NCI-H446 treated with DMSO at 0.1 percent for 48 hours (cell line): ENCODE data around the gene MAGEA10.
A peak's percentile ranks its signal among the peaks of the same experiment; 100 is the strongest.
"Not testable (repeated sequence)": the region's sequence is repeated elsewhere in the genome, so short reads cannot be mapped to it uniquely, and the experiment has no call there.

Experiments
- DNase-seq: peaks from one replicate; lab custom pipeline; 2025; lab: John Stamatoyannopoulos, UW

The MAGEA10 gene

DNA sequence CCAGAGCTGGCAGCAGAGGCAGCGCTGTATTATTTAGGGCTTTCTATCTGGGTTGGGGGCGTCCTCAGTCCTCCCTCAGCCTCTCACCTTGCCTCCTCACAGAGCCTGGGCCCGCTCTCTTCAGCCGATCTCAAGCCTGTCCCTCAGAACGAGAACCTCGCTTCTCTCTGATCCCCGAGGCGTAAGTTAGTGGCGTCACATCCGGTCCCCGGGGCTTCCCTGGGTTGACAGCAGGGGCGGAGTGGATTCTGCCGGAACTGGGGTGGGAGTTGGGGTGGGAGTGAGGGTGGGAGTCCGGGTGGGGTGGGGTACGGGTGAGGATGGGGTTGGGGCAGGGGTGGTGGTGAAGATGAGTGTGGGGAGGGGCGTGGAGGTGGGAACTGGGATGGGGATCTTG is at the start of gene MAGEA10:
TSS of gene MAGEA10 (minus strand) at position 190 of the 397 bp plus-strand sequence. CDS start 2,957 bp downstream, outside the sequence.
- peak; percentile 50 for DNase-seq

DNA sequence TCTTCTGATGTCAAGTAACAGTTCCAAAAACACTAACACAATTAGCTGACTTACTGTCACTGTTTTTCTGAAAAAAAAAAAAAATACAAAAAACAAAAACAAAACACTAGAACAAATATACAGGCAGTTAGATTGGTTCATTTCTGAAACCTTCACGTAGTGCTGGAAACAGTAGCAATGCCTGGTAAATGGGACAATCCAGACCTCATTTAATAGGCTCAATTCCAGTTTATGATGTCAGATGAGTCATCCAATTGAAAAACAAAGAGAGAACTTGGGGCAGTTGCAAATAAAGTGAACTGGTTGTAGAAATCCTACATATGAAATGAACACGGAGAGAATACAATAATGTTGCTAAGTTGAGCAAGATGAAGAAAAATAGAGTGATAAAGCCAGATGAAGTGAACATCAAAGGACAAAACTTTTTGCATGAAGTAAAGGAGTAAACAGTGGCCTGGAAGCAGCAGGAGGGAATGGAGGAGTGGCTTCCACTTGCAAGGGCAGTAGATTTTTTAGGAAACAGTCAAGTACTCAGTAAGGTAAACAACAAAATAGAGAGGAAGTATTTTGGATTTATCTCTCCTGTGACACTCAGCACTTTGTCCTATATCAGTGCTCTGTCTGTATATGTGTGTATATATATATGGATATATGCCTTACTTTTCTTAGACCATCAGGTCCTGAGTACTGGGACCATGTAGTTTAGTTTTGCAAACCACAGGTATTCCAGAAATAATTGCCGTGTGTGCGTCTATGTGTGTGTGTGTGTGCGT is 39.3 kb upstream of the MAGEA10 start:
- DNase-seq, result no peak

DNA sequence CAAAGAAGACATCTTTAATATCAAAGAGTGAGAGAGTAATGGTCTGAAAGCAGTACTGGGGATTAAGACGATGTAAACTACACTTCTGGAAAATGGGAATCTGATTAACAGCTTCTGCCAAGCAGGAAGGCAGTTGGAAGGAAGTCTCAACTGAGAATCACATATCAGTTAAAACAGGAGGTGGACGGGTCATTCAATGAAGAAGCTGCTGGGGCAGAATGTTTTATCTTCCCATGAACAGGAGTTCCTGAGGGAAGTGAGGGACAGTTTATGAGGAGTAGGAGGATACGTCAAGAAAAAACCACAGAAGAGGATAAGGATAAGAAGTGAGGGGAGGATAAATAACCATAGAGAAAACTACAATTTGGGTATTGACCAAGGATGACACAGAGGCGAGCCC is 38.7 kb upstream of the MAGEA10 start:
- no peak for DNase-seq

DNA sequence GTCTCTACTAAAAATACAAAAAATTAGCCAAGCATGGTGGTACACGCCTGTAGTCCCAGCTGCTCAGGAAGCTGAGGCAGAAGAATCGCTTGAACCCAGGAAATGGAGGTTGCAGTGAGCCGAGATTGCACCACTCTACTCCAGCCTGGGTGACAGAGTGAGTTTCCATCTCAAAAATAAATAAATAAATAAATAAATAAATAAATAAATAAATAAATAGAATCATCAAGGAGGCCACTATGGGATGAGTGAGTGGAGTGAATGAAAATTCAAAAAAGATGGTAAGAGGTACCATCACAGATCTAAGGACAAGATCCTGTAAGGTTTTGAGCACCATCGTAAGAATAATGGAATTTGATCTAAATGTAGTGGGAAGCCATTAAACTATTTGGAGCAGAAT is 37.5 kb upstream of the MAGEA10 start:
- DNase-seq, result not testable (repeated sequence)

DNA sequence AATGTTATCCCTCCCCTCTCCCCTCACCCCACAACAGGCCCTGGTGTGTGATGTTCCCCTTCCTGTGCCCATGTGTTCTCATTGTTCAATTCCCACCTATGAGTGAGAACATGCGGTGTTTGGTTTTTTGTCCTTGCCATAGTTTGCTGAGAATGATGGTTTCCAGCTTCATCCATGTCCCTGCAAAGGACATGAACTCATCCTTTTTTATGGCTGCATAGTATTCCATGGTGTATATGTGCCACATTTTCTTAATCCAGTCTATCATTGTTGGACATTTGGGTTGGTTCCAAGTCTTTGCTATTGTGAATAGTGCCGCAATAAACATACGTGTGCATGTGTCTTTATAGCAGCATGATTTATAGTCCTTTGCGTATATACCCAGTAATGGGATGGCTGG is 35.5 kb upstream of the MAGEA10 start:
- not testable (repeated sequence) for DNase-seq

DNA sequence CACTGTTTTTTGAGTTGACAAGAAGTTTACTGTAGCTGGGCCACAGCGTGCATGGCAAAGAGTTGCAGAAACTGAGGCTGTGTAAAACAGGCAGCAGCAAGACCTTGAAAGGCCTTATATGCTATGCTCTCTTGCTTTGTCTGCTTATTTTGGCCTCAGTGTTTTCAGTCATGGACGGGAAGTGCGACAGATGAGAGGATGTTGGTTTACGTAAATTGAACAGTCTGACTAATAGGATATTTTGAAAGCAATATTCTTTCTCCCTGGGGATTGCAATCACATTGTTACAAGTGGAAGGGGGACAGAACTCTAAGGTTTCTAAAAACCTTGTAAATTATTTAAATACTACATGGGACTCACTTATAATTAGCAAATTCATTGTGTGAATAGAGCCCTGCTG is 32.2 kb upstream of the MAGEA10 start:
- no peak for DNase-seq

DNA sequence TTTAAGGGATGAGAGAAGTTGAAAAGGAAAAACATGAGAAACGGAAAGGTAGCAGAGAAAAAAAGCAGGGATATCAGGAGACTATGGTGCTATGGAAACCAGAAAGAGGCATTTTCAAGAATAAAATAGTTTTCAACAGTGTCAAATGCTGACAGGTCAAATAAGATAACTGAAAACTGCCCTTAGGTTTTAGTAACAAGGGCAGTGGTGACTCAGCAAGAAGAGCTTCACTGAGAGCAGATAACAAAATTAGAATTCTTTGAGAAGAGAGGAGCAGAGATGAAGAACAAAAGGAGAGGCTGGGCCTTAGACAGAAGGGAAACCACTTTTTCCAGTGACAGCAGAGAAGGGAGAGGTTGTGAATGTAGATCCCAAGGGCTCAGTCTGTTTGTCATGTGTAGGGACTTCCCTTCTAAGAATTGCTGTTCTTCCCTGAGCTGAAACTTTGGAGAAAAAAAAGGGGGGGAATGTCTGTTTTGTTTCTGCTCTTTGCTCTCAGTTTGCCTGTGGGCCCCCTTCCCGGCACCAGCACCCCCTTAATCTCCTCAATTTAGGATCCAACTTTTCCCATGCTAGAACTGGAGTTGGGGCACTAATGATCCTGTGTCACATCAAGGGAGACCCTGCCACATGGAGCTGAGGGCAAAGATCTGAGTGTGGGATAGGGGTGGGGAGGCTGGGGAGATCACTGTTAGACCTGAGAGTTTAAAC is 26.8 kb upstream of the MAGEA10 start:
- DNase-seq, result no peak

DNA sequence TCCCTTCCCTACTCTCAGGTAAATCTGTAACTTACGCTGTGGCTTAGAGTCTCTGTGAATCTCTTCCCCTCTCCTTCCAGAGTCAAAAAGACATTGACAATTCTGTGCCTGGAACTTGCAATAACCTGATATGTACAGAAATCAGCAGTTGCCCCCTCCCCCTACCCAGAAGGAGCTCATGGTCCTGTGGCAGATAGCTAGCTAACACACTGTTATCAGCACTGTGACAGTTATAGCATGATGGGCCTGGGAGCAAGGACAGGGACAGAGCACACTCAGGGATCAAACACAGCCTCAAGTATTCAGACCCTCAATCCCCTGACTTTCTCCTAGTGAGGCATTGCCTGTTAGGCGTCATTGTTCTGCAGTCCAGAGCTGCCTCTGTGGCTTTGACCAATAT is 18.7 kb upstream of the MAGEA10 start:
- no peak for DNase-seq

DNA sequence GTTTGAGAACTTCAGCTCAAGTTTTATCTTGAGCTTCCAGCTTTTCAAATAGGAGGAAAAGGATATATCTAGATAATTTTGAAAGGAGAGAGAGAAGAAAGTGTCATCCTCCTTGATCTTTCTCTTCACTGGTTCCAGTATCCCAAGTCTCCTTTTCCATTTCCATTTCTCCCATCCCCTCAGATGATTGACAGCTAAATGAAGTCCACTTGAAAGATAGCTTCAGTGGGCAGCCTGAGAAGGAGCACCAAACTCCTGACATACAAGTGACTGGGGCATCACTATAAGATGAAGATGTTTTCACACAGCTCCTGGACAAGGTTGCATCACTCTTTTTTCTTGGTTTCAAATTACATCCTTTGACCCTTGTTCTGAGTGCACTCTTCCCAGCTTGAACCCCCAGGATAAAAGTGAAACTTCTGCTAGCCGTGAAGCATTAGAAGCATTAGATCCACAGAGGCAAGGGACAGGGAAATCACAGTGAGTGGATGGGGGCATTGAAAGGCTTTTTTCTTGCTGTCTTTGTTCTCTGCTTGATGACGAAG is 17.5 kb upstream of the MAGEA10 start:
- no peak for DNase-seq

DNA sequence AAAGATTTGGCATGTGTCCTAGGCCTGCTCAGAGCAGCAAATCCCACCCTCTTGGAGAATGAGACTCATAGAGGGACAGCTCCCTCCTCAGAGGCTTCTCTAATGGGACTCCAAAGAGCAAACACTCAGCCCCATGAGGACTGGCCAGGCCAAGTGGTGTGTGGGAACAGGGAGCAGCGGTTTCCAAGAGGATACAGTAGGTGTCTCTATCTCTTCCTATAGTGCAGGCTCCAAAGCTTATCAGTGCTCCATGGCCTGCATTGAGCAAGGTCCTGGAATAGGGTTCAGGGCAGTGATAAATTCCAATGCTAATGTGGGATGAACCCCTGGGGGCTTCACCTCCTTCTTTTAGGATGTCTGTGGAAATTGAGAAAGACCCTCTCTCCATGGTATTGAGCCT is 15.7 kb upstream of the MAGEA10 start:
- no peak for DNase-seq

DNA sequence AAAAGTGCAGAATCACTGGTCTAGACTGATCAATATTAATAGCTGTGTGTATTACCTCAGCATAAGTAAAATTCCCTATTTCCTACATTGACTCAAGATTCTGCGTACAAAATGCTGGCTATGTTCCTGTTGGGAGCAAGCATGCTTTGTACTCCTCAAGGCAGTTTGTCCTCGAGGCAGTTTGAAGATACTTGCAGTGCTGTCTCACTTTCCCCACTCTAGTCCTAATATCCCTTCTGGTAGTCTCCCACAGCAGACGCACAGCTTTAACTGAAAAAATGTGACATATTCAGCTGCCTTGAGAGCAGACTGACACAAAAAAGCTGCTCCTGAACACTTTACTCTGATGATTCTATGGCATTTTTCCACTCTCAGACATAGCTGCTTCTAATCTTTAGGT is 12.9 kb upstream of the MAGEA10 start:
- no peak for DNase-seq

DNA sequence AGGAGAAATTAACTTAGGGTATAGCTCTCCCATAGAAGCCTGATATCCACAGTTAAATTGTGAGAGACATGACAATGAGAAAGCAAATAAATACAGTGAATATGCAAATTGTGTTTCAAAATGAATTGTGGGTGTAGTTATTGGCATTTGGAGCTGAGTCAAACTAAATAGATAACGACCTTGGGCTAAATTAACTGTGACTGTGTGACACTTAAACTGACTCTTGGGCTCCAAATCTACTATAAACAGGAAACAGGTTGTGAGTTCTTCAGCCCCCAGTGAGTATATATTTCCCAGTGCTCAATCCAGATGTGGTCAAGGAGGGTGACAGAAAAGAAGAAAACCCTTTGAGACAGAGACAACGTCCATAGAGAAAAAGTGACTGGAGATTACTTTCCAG is 11.3 kb upstream of the MAGEA10 start:
- no peak for DNase-seq

DNA sequence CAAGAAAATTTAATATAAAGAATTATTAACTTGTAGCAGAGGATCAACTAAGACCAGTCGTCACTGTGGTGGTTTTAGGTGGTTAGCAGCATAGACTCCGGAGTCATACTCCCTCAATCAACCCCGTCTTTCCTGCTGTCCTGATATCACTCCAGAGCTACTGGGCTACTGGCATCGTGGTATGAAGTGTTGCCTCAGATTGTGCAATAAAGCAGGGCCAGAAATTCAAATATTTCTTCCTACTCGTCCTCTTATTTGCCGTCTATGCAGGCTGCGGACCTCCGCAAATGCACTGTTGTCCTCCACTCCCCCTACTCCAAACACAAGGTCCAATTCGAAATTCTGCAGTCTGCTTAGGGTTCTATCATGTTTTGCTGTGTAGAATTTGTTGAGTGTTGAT is 1.2 kb upstream of the MAGEA10 start:
- no peak for DNase-seq

DNA sequence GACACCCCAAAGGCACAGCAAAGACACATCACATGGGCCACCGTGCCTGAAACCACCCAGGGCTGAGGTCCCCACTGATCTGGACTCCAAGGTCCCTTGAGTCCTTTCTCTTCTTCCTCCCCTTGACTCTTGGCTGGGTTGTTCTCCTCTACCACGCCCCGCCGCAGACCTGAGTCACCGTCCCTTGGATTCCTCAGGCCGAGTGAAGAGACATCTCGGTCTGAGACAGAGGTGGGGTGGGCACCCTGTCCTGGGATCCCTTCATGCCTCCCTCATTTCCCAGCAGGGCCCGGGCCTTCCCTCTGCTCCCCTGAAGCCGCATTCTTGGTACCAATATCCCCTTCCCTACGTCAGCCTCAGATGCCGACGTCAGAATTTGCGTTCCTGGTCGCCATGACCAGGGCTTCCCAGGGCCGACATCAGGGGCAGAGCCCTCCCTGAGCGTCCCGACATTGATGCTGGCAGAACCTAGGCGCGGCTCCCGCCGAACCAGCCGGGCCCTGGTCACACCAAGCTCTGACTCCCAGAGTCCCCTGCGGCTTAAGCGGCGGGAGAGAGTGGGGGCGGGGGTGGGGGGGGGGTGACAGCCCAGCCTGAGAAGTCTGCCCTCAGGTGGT is 498 bp downstream of the MAGEA10 start:
- no peak for DNase-seq

DNA sequence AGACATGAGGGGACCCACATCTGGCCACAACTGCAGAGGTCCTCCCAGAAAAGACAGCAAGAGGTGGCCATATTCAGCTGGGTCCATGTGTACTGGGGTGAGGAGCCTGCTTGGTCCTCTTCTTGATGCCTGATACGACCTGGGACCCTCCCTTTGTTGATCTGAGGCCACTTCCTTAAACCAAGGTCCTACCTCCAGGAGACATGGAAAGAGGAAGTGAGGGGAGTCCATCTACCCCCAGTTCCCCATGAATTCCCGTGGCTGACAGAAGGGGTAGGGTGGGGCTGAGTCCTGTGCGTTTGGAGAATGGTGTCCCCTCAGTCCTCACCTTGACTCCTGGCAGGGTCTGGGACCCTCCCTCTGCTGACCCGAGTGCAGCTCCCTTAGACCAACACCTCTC is 2.1 kb downstream of the MAGEA10 start:
- DNase-seq, result no peak

DNA sequence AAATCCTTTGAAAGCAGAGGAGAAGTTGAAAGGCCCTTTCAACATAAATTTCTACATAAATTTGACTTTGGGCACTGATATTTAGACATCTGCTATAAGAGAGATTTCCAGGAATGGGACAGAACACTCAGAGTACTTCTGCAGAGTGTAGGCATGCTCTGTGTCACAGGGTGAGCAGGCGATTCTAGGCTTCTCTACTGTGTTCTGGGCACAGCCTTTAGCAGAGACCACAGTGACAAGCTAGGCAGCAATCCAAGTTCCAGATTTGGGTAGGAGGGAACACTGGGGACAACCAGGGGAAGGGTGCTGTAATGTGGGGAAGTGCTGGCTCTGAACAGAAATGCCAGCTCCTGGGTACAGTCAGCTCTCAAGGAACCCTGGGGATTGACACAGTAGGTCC is 6.9 kb downstream of the MAGEA10 start:
- no peak for DNase-seq

DNA sequence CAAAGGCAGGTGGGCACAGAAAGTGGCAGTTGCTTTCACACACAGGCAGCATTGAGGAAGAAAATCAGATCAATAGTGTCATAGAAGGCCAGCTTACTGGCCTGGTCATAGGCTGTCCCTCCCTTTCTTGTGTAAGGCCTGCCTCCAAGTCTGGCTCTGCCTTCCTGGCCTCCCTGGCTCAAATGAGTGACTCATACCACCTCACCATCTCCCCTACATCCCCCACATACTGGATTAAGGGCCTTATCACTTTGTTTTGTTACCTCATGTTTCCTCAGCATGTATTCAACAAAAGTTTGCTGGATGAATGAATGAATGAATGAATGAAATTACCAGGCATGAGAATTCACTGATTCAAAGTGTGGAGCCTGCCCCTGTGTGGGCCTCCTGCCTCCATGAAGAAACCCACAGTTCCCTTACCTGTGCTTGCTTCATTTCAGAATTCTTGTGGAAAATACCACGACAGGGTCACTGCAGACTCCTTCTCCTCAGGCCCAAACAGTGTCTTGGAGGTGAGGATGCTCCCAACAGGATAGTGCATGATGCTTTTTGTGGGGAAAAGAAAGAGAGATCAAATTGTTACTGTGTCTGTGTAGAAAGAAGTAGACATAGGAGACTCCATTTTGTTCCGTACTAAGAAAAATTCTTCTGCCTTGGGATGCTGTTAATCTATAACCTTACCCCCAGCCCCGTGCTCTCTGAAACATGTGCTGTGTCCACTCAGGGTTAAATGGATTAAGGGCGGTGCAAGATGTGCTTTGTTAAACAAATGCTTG is 9.1 kb downstream of the MAGEA10 start:
- not testable (repeated sequence) for DNase-seq

DNA sequence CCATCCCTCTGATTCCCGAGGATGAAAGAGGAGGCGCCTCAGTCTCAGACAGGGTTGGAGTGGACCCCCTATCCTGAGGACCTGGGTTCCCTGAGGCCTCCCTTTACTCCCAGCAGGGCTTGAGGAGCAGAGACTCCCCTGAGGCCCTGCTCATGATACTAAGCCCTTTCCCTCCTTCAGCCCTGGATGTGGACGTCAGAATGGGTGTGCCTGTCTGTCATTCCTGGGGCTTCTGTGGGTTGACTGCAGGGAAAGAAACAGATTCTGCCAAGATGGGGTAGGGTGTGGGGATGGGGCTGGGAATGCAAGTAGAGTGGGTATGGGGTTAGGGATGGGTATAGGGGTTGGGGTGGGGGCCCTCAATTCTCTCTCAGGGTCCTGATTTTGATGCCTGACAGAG is 21.1 kb downstream of the MAGEA10 start:
- DNase-seq, result no peak

DNA sequence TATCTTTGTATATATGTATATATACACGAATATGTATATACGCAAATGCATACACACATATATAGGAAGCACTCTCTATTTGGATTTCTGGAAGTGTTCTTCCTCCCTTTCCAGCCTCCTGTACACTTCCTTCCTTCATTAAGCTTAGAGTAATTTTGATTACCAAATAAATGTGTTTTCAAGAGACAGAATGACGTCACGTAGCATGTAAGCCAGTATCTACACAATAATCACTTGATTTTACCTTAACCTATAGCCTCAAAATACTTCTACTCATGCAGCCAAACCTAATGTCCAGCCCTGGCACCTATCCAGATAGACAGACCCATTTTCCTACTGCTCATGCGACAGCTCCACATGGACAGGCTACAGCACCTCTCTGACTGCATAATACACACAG is 29.9 kb downstream of the MAGEA10 start:
- no peak for DNase-seq

DNA sequence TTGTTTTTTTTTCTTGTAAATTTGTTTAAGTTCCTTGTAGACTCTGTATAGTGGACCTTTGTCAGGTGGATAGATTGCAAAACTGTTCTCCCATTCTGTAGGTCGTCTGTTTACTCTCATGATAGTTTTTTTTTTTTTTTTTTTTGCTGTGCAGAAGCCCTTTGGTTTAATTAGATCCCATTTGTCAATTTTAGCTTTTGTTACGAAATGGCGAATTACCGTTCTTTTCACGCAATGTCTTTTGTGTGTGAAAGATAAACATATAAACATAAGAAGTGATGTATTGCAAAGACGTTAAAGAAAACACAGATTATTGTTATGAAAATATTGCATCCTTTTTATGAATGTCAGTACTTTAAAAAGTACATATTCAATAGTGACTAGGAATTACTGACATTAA is 34.5 kb downstream of the MAGEA10 start:
- DNase-seq, result no peak

DNA sequence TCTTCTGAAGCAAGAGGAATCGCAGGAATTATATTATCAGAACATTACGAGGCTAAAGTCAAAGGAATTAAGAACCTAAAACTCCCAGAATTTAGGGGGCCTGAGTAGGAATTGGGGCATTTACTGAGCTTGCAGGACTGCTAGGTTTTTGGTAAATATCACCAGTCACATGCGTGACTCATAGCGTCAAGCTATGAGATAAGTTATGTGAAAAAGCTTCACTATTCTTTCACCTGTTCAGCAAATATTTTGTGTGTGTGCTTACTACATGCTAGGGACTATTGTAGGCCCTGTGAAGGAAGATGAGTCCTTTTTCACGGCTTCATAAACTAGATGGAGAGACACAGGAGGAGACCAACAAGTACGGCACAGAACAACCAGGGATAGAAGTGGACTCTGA is 52.2 kb downstream of the MAGEA10 start:
- no peak for DNase-seq
